Thyroid gland (tissue), 4 donors: ENCODE measurements around the gene PCDHB6. TPM values are rescaled to one million over a fixed set of nuclear protein-coding genes. Genes with fewer than 3 reads are reported as not detected.
A peak's percentile ranks its signal among the peaks of the same experiment; 100 is the strongest.
"Not testable (repeated sequence)": the region's sequence is repeated elsewhere in the genome, so short reads cannot be mapped to it uniquely, and the experiment has no call there.

Experiments
- DNase-seq, 2 donors: peaks; one replicate each; pipeline ENCODE4 v3.0.0-alpha.2; 2019
- H3K27ac ChIP-seq, 3 donors: fragments of 200-600 bp; sonication (generic); 1 replicate in 2 of 3; 2 replicates in 1 of 3; pipeline ENCODE4 v1.5.1; 2016 to 2019; ENCODE audit warnings: mild to moderate bottlenecking in 1 of 3, moderate library complexity in 1 of 3
- H3K27me3 ChIP-seq: fragments of 200-600 bp; sonication (generic); one replicate; pipeline ENCODE4 v1.5.1; 2019
- H3K36me3 ChIP-seq, 2 donors: fragments of 200-600 bp; sonication (generic); one replicate each; pipeline ENCODE4 v1.5.1; 2016 to 2019
- H3K4me1 ChIP-seq, 2 donors: fragments of 200-600 bp; sonication (generic); one replicate each; pipeline ENCODE4 v1.5.1; 2017 to 2019
- H3K4me3 ChIP-seq, 3 donors: fragments of 200-600 bp; sonication (generic); replicated peaks in 1 of 3; 1 replicate in 2 of 3; 2 replicates in 1 of 3; pipeline ENCODE4 v1.5.1; 2016; ENCODE audit warnings: mild to moderate bottlenecking in 1 of 3
- H3K9me3 ChIP-seq: fragments of 200-600 bp; sonication (generic); one replicate; pipeline ENCODE4 v1.5.1; 2017
- POLR2A ChIP-seq, 2 donors: fragments of 450-650 bp; IDR thresholded peaks; one replicate each; pipeline ENCODE4 v1.6.1; 2017; ENCODE audit warnings: antibody characterized with exemption in 2 of 2, mild to moderate bottlenecking in 2 of 2, moderate library complexity in 1 of 2
- WGBS, 2 donors: methylation state at CpG; one replicate each; pipeline ENCODE4 v1.1.5; 2017; 5-methylcytosine and 5-hydroxymethylcytosine counted together
- intact Hi-C: fragments of 100-400 bp; cut with DNase I; formaldehyde crosslinking; loops from one replicate; pipeline ENCODE4 v1.15.1; 2023
- total RNA-seq, 4 donors: library from RNA; depleted of rRNA; stranded (reverse); fragments of >200 nt; gene quantifications; one replicate each; pipeline ENCODE4 v1.2.3, GENCODE V29; 2016
- TF ChIP-seq, protein P1 (sequence below), 6 experiments: fragments of 200-600 bp in 3 of 6; fragments of 450-650 bp in 3 of 6; sonication (generic) in 3 of 6; IDR thresholded peaks; one replicate each; pipeline ENCODE4 v1.5.1; 2016 to 2019; ENCODE audit warnings: antibody characterized with exemption in 6 of 6, mild to moderate bottlenecking in 2 of 6, inconsistent platforms in 1 of 6, moderate library complexity in 1 of 6

PCDHB6 gene
- total RNA-seq, 4 donors from 2014 or later = 0.13 to 2.4 (median 0.71) TPM

DNA sequence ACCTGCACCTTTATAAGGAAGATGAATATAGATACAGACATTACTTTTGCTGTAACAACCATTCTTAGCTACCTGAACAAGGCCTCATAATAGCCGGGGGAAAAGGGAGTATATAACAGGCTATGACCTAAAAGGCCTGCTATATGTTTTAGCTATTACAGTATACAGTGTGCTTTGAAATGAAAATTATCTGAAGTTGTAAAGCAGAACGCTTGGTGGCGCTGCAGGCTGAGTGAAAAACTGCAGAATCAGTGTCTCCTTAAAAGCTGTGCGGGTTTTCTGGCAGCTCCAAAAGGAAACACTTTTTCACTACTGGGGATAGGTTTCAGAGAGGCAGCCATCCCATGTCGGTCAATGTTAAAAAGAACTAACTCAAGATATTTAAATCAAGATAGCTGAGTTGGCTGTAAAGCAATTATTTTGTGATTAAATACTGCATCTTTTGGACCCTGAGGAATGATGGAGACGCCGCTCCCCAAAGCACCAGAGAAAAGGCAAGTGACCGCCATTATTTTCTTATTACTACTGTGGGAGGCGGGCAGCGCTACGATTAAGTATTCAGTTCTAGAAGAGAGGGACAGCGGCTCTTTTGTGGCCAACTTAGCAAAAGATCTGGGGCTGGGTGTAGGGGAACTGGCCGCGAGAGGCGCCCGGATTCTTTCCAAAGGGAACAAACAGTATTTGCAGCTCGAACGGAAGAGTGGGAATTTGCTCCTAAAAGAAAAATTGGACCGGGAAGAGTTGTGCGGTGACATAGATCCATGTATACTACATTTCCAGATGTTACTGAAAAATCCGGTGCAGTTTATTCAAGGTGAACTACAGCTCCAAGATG is 5.9 kb downstream of the PCDHB6 start:
- Histone ChIP-seq H3K4me1 (no peaks in the 10 kb centered on the region), H3K9me3 (no peaks in the 10 kb centered on the region), H3K27me3 (no peaks in the 10 kb centered on the region), H3K36me3 (no peaks in the 10 kb centered on the region), H3K4me3 (no peak overlapping the region), H3K27ac (no peak overlapping the region)
- intact Hi-C loops = no loop called here
- no peak for DNase-seq
- WGBS, 2 donors = 23 to 55% methylated on average over 21 of the region's 21 CpGs
- no peak for TF ChIP-seq POLR2A (IDR thresholded peaks at IDR 0.05)
- TF ChIP-seq, protein P1, sequence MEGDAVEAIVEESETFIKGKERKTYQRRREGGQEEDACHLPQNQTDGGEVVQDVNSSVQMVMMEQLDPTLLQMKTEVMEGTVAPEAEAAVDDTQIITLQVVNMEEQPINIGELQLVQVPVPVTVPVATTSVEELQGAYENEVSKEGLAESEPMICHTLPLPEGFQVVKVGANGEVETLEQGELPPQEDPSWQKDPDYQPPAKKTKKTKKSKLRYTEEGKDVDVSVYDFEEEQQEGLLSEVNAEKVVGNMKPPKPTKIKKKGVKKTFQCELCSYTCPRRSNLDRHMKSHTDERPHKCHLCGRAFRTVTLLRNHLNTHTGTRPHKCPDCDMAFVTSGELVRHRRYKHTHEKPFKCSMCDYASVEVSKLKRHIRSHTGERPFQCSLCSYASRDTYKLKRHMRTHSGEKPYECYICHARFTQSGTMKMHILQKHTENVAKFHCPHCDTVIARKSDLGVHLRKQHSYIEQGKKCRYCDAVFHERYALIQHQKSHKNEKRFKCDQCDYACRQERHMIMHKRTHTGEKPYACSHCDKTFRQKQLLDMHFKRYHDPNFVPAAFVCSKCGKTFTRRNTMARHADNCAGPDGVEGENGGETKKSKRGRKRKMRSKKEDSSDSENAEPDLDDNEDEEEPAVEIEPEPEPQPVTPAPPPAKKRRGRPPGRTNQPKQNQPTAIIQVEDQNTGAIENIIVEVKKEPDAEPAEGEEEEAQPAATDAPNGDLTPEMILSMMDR (IDR thresholded peaks at IDR 0.05) = no peak

DNA sequence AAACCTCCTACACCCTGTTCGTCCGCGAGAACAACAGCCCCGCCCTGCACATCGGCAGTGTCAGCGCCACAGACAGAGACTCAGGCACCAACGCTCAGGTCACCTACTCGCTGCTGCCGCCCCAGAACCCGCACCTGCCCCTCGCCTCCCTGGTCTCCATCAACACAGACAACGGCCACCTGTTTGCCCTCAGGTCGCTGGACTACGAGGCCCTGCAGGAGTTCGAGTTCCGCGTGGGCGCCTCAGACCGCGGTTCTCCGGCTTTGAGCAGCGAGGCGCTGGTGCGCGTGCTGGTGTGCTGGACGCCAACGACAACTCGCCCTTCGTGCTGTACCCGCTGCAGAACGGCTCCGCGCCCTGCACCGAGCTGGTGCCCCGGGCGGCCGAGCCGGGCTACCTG is 7.5 kb downstream of the PCDHB6 start:
- H3K4me3 ChIP-seq, H3K9me3 ChIP-seq, H3K36me3 ChIP-seq, H3K4me1 ChIP-seq, H3K27ac ChIP-seq, H3K27me3 ChIP-seq, intact Hi-C loops, DNase-seq: not testable (repeated sequence)
- 21 to 28% methylated on average over 11 to 12 of the region's 38 CpGs for WGBS, 2 donors

DNA sequence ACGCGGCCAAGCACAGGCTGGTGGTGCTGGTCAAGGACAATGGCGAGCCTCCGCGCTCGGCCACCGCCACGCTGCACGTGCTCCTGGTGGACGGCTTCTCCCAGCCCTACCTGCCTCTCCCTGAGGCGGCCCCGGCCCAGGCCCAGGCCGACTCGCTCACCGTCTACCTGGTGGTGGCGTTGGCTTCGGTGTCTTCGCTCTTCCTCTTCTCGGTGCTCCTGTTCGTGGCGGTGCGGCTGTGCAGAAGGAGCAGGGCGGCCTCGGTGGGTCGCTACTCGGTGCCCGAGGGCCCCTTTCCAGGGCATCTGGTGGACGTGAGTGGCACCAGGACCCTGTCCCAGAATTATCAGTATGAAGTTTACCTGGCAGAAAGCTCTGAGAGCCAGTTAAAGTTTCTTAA is 8.0 kb downstream of the PCDHB6 start:
- H3K4me3 ChIP-seq, H3K36me3 ChIP-seq, H3K27ac ChIP-seq, H3K9me3 ChIP-seq, H3K4me1 ChIP-seq, H3K27me3 ChIP-seq, DNase-seq, intact Hi-C loops: not testable (repeated sequence)
- WGBS, 2 donors = 39 to 53% methylated on average over 5 to 7 of the region's 28 CpGs

DNA sequence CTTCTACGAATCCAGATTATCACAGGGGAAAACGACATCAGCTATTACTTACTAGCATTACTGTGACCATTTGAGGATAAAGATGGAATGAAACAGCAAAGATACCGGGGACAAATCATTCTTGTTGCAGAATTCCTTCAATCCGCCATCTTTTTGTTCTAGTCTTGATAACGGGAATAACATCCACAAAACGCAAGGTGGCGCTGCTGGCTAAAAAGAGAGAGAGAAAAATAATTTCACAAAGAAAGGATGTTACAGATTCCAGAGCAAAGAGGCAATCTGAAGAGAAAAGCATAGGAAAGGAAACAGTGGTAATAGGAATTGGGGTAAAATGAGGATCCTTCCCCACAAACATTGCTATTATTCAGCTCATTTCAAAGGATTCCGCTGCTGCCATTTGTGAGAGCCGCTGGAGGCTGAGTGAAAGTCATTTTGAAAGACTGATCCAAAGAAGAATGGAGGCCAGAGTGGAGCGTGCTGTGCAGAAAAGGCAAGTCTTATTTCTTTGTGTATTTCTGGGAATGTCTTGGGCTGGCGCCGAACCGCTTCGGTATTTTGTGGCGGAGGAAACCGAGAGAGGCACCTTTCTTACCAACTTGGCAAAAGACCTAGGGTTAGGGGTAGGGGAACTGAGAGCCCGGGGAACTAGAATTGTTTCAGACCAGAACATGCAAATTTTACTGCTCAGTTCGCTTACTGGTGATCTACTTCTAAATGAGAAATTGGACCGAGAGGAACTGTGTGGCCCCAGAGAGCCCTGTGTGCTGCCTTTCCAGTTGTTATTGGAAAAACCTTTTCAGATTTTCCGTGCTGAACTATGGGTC is 22.7 kb downstream of the PCDHB6 start, which contains the start of gene PCDHB7:
Gene PCDHB7 (plus strand): TSS at position 264 of the 824 bp plus-strand sequence. CDS start 192 bp downstream, at position 456.
- no peak for TF ChIP-seq POLR2A (IDR thresholded peaks at IDR 0.05)
- TF ChIP-seq, protein P1 (IDR thresholded peaks at IDR 0.05) = peak in 2 of 6 experiments; percentile 21 to 38
- H3K9me3 ChIP-seq = no peaks in the 10 kb centered on the region
- DNase-seq = peak; percentile 4 to 23
- H3K27ac ChIP-seq = no peak within 1 kb of the TSS
- intact Hi-C loops = no loop called here
- no peaks in the 10 kb centered on the region for H3K36me3 ChIP-seq
- H3K27me3 ChIP-seq = no peaks in the 10 kb centered on the region
- no peak within 1 kb of the TSS for H3K4me3 ChIP-seq
- WGBS, 2 donors = 21 to 43% methylated on average over 20 of the region's 20 CpGs
- no peaks in the 10 kb centered on the region for H3K4me1 ChIP-seq

DNA sequence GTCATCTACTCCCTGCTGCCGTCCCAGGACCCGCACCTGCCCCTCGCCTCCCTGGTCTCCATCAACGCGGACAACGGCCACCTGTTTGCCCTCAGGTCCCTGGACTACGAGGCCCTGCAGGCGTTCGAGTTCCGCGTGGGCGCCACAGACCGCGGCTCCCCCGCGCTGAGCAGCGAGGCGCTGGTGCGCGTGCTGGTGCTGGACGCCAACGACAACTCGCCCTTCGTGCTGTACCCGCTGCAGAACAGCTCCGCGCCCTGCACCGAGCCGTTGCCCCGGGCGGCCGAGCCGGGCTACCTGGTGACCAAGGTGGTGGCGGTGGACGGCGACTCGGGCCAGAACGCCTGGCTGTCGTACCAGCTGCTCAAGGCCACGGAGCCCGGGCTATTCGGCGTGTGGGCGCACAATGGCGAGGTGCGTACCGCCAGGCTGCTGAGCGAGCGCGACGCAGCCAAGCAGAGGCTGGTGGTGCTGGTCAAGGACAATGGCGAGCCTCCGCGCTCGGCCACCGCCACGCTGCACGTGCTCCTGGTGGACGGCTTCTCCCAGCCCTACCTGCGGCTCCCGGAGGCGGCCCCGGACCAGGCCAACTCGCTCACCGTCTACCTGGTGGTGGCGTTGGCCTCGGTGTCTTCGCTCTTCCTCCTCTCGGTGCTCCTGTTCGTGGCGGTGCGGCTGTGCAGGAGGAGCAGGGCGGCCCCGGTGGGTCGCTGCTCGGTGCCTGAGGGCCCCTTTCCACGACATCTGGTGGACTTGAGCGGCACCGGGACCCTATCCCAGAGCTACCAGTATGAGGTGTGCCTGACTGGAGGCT is 24.6 kb downstream of the PCDHB6 start:
- H3K4me1 ChIP-seq, H3K27me3 ChIP-seq, H3K9me3 ChIP-seq, H3K27ac ChIP-seq, H3K36me3 ChIP-seq, intact Hi-C loops, DNase-seq, H3K4me3 ChIP-seq: not testable (repeated sequence)
- WGBS, 2 donors = 30 to 65% methylated on average over 55 to 76 of the region's 79 CpGs

DNA sequence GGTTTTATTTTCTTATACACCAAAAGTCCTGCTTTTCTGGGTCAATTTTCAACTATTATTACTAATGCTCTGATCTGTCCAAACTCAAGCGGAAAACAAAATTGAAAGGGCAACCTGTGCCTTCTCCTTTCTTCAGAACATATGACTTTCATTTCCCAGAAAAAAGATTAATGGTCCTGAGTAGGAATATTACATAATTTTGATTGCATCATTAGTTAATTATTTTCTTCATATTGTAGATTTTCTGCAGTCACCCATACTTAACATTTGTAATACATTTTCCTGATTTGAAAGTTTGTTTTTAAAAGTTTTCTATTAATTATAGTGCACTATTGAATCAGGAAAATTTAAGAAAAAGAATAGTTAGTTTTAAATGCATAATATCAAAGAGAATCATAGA is 26.1 kb downstream of the PCDHB6 start:
- no peak overlapping the region for H3K27ac ChIP-seq
- H3K4me3 ChIP-seq = no peak overlapping the region
- no peak for TF ChIP-seq POLR2A (IDR thresholded peaks at IDR 0.05)
- TF ChIP-seq, protein P1 (IDR thresholded peaks at IDR 0.05) = no peak
- no peaks in the 10 kb centered on the region for H3K9me3 ChIP-seq
- DNase-seq = no peak
- H3K27me3 ChIP-seq = no peaks in the 10 kb centered on the region
- intact Hi-C loops = no loop called here
- no peaks in the 10 kb centered on the region for H3K4me1 ChIP-seq
- 44 to 66% methylated on average over 1 of the region's 1 CpG for WGBS, 2 donors
- no peaks in the 10 kb centered on the region for H3K36me3 ChIP-seq

DNA sequence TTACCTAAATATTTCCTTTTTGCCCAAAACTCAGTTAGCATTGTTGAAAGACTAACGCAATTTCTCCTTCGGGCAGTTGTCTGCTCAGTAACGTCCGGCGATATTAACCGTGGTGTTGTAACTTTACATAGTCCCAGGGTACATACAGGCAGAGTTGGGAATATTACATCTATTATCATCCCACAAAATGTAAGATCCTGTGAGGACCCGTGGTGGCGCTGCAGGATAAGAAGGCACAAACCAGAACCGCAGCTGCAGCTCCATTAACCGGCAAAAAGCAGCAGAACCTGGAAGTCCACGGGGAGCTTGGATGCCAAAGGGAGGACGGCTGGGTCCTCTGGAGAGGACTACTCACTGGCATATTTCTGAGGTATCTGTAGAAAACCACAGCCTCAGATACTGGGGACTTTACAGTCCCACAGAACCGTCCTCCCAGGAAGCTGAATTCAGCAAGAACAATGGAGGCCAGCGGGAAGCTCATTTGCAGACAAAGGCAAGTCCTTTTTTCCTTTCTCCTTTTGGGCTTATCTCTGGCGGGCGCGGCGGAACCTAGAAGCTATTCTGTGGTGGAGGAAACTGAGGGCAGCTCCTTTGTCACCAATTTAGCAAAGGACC is 27.8 kb downstream of the PCDHB6 start, which contains the start of gene PCDHB8:
Gene PCDHB8 (plus strand): TSS at position 214 of the 615 bp plus-strand sequence. CDS start 245 bp downstream, at position 459.
- H3K9me3 ChIP-seq, DNase-seq, H3K4me1 ChIP-seq, H3K4me3 ChIP-seq, intact Hi-C loops, H3K27me3 ChIP-seq, H3K36me3 ChIP-seq, H3K27ac ChIP-seq: not testable (repeated sequence)
- 24 to 49% methylated on average over 14 to 17 of the region's 18 CpGs for WGBS, 2 donors

DNA sequence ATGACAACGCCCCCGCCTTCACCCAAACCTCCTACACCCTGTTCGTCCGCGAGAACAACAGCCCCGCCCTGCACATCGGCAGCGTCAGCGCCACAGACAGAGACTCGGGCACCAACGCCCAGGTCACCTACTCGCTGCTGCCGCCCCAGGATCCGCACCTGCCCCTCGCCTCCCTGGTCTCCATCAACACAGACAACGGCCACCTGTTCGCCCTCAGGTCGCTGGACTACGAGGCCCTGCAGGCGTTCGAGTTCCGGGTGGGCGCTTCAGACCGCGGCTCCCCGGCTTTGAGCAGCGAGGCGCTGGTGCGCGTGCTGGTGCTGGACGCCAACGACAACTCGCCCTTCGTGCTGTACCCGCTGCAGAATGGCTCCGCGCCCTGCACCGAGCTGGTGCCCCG is 29.5 kb downstream of the PCDHB6 start:
- H3K4me1 ChIP-seq, H3K27me3 ChIP-seq, H3K27ac ChIP-seq, H3K4me3 ChIP-seq, H3K9me3 ChIP-seq, intact Hi-C loops, DNase-seq, H3K36me3 ChIP-seq: not testable (repeated sequence)
- WGBS, 2 donors = 27 to 67% methylated on average over 35 of the region's 39 CpGs
